CD14-positive monocyte (primary cell): ENCODE data around the gene FOXO1. TPM values are rescaled to one million over a fixed set of nuclear protein-coding genes. Genes with fewer than 3 reads are reported as not detected.

Experiments used
- DNase-seq, 3 donors: peaks; one replicate each; pipeline ENCODE4 v3.0.0-alpha.2; 2011 to 2022
- H2AFZ ChIP-seq: 2 replicates; pipeline ENCODE4 v1.6.0; 2012; ENCODE audit warnings: mild to moderate bottlenecking, low read depth, low read length, inconsistent platforms; ENCODE audit not compliant: insufficient read depth, poor library complexity, severe bottlenecking
- H3K27ac ChIP-seq, 2 donors: 1 replicate in 1 of 2; 2 replicates in 1 of 2; pipeline ENCODE4 v1.5.1; 2012 to 2013; ENCODE audit warnings: low read length in 2 of 2, control low read depth in 1 of 2, inconsistent platforms in 1 of 2, low read depth in 1 of 2, mild to moderate bottlenecking in 1 of 2
- H3K27me3 ChIP-seq, 2 donors: one replicate each; pipeline versions ENCODE4 v1.6.0 to v1.6.1; 2011 to 2013; ENCODE audit warnings: low read length in 2 of 2; ENCODE audit not compliant: control insufficient read depth in 2 of 2, insufficient read depth in 2 of 2
- H3K36me3 ChIP-seq, 2 donors: replicated peaks in 1 of 2; 1 replicate in 1 of 2; 2 replicates in 1 of 2; pipeline versions ENCODE4 v1.5.1 to v1.6.1; 2012 to 2013; ENCODE audit warnings: low read length in 2 of 2, control low read depth in 1 of 2, inconsistent platforms in 1 of 2, mild to moderate bottlenecking in 1 of 2; ENCODE audit not compliant: insufficient read depth in 2 of 2, control insufficient read depth in 1 of 2
- H3K4me1 ChIP-seq, 2 donors: 1 replicate in 1 of 2; 2 replicates in 1 of 2; pipeline versions ENCODE4 v1.5.1 to v1.6.1; 2012 to 2013; ENCODE audit warnings: low read length in 2 of 2, control low read depth in 1 of 2, inconsistent platforms in 1 of 2, mild to moderate bottlenecking in 1 of 2, moderate library complexity in 1 of 2; ENCODE audit not compliant: insufficient read depth in 2 of 2, control insufficient read depth in 1 of 2
- H3K4me2 ChIP-seq: replicated peaks from 2 replicates; pipeline ENCODE3; 2012; ENCODE audit warnings: low read length, moderate library complexity, mild to moderate bottlenecking; ENCODE audit not compliant: poor library complexity, severe bottlenecking; ENCODE audit errors: extremely low read depth
- H3K4me3 ChIP-seq, 3 experiments: fragments of 200-600 bp in 1 of 3; sonication (generic) in 1 of 3; replicated peaks in 1 of 3; 1 replicate in 2 of 3; 2 replicates in 1 of 3; pipeline ENCODE4 v1.5.1; 2011 to 2013; ENCODE audit warnings: low read length in 3 of 3, mild to moderate bottlenecking in 3 of 3, control low read depth in 2 of 3, low read depth in 2 of 3, inconsistent platforms in 1 of 3, moderate library complexity in 1 of 3
- H3K79me2 ChIP-seq: 2 replicates; pipeline ENCODE4 v1.6.0; 2012; ENCODE audit warnings: mild to moderate bottlenecking, control low read depth, inconsistent platforms, low read length, moderate library complexity; ENCODE audit not compliant: insufficient read depth
- H3K9ac ChIP-seq: 2 replicates; pipeline ENCODE4 v1.6.0; 2017; ENCODE audit warnings: low read length, mild to moderate bottlenecking; ENCODE audit not compliant: insufficient read depth, poor library complexity, severe bottlenecking
- H3K9me3 ChIP-seq, 2 donors: replicated peaks in 1 of 2; 1 replicate in 1 of 2; 2 replicates in 1 of 2; pipeline versions ENCODE4 v1.5.1 to v1.6.1; 2012 to 2013; ENCODE audit warnings: low read length in 2 of 2, control low read depth in 1 of 2; ENCODE audit not compliant: control insufficient read depth in 1 of 2, insufficient read depth in 1 of 2
- H4K20me1 ChIP-seq: 2 replicates; pipeline ENCODE4 v1.6.0; 2012; ENCODE audit warnings: mild to moderate bottlenecking, low read length, control low read depth, moderate library complexity; ENCODE audit not compliant: insufficient read depth
- H3K27ac Mint-ChIP-seq, 7 donors: one replicate each; pipeline ENCODE4 v1.8.0; 2020; ENCODE audit warnings: mild to moderate bottlenecking in 7 of 7, mixed read lengths in 7 of 7, moderate library complexity in 6 of 7, inconsistent platforms in 2 of 7
- H3K27me3 Mint-ChIP-seq, 3 donors: one replicate each; pipeline ENCODE4 v1.8.0; 2021 to 2022; ENCODE audit warnings: low read depth in 3 of 3, mild to moderate bottlenecking in 3 of 3, mixed read lengths in 3 of 3, moderate library complexity in 3 of 3, inconsistent platforms in 1 of 3
- H3K36me3 Mint-ChIP-seq, 2 donors: one replicate each; pipeline ENCODE4 v1.8.0; 2020; ENCODE audit warnings: mixed read lengths in 2 of 2, inconsistent platforms in 1 of 2, mild to moderate bottlenecking in 1 of 2
- H3K4me1 Mint-ChIP-seq: one replicate; pipeline ENCODE4 v1.8.0; 2020; ENCODE audit warnings: mild to moderate bottlenecking, mixed read lengths
- H3K4me3 Mint-ChIP-seq, 2 donors: one replicate each; pipeline ENCODE4 v1.8.0; 2020; ENCODE audit warnings: mild to moderate bottlenecking in 2 of 2, mixed read lengths in 2 of 2, moderate library complexity in 1 of 2
- H3K9me3 Mint-ChIP-seq, 7 donors: one replicate each; pipeline ENCODE4 v1.8.0; 2020 to 2022; ENCODE audit warnings: mixed read lengths in 7 of 7, mild to moderate bottlenecking in 6 of 7, moderate library complexity in 6 of 7, inconsistent platforms in 2 of 7
- WGBS: methylation state at CpG from one replicate; pipeline ENCODE4 v1.1.5; 2013; ENCODE audit warnings: missing lambda C conversion rate; ENCODE audit not compliant: insufficient coverage; 5-methylcytosine and 5-hydroxymethylcytosine counted together
- intact Hi-C, 2 donors: fragments of 100-400 bp; cut with micrococcal nuclease; formaldehyde crosslinking; loops; one replicate each; pipeline versions ENCODE4 v1.15.0 to v1.15.1; 2023
- polyA plus RNA-seq, 3 donors: library from polyadenylated mRNA; depleted of rRNA in 1 of 3; unstranded in 2 of 3; stranded (reverse) in 1 of 3; fragments of 300-500 nt in 2 of 3; fragments of >200 nt in 1 of 3; fragmentation: Illumina TruSeq in 2 of 3; gene quantifications; 1 replicate in 2 of 3; 2 replicates in 1 of 3; pipeline ENCODE4 v1.2.3, GENCODE V29; 2012 to 2021
- TF ChIP-seq, protein P1 (sequence below): fragments of 200-600 bp; IDR thresholded peaks from one replicate; pipeline ENCODE4 v1.8.0; 2022; ENCODE audit warnings: antibody characterized with exemption, mild to moderate bottlenecking

Gene FOXO1
- polyA plus RNA-seq, 3 donors: 3.1 to 11.3 (median 8.0) TPM

DNA sequence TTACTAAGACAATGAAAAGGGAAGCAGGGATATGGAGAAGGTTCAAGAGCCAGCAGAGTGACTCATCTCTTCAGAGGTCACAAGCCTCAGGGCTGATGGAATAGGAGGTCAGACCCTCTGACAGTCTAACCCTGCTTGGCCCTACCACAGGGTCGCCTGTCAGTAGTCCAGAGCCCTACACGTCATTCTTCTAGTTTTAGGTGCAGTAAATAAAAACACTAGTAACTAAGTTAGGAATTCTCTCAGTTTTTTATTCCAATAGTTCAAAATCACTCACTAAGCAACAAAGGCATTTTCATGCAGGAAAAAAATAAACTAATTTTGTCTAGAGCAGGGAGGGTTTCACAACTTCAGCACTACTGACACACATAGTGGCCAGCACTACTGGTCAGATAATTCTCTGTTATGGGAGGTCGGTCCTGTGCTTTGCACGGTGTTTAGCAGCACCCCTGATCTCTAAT lies 27.2 kb downstream of the FOXO1 start:
- Histone ChIP-seq H3K27me3 (no peaks in the 10 kb centered on the region), H2AFZ (no peak overlapping the region), H3K36me3 (no peaks in the 10 kb centered on the region), H3K4me2 (no peak overlapping the region), H3K4me3 (no peak overlapping the region), H3K79me2 (no peaks in the 10 kb centered on the region), H3K4me1 (peaks cover 12 to 13% of the 10 kb centered on the region in 2 donors), H3K27ac (peak overlapping the region in 1 of 2 donors; percentile 74), H3K9ac (no peak overlapping the region), H4K20me1 (peaks cover 88% of the 10 kb centered on the region), H3K9me3 (no peaks in the 10 kb centered on the region)
- Mint-ChIP-seq H3K4me1 (peaks cover 44% of the 10 kb centered on the region), H3K27me3 (peaks cover 0 to 4% (median 2%) of the 10 kb centered on the region in 3 donors), H3K27ac (peak overlapping the region; percentile 53 to 95 (median 83)), H3K9me3 (peaks cover 0 to 1% (median 0%) of the 10 kb centered on the region in 7 donors), H3K36me3 (peaks cover 10 to 15% of the 10 kb centered on the region in 2 donors), H3K4me3 (no peak overlapping the region)
- peak; percentile 78 to 86 (median 79) for DNase-seq
- TF ChIP-seq, protein P1, sequence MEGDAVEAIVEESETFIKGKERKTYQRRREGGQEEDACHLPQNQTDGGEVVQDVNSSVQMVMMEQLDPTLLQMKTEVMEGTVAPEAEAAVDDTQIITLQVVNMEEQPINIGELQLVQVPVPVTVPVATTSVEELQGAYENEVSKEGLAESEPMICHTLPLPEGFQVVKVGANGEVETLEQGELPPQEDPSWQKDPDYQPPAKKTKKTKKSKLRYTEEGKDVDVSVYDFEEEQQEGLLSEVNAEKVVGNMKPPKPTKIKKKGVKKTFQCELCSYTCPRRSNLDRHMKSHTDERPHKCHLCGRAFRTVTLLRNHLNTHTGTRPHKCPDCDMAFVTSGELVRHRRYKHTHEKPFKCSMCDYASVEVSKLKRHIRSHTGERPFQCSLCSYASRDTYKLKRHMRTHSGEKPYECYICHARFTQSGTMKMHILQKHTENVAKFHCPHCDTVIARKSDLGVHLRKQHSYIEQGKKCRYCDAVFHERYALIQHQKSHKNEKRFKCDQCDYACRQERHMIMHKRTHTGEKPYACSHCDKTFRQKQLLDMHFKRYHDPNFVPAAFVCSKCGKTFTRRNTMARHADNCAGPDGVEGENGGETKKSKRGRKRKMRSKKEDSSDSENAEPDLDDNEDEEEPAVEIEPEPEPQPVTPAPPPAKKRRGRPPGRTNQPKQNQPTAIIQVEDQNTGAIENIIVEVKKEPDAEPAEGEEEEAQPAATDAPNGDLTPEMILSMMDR: no peak
- intact Hi-C loops: no loop called here
- no CpG with 5 or more reads among the region's 4 CpGs for WGBS

DNA sequence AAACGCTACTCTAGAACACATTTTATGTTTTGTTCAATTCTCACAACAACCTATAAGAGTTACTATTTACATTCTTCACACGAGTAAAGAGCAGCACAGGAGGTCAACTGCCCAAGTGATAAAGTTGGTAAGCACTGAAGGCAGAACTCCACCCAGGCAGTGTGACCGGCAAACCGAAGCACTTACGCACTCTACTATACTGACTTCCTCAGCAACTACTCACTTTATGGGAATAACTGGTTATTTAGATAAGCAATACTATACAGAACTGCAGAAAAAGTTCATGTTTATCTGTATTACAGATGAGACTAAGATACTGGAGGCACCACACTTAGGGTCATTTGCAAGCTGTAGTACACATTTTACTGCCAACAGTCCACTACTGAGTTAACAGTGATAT lies 28.8 kb downstream of the FOXO1 start:
- no peak overlapping the region for H3K4me3 ChIP-seq
- no peaks in the 10 kb centered on the region for H3K9me3 ChIP-seq
- Mint-ChIP-seq H3K27me3 (peaks cover 0 to 2% (median 2%) of the 10 kb centered on the region in 3 donors), H3K4me1 (peaks cover 45% of the 10 kb centered on the region), H3K27ac (peak overlapping the region in 4 of 7 donors; percentile 46 to 53 (median 48)), H3K36me3 (peaks cover 9 to 13% of the 10 kb centered on the region in 2 donors), H3K9me3 (peaks cover 0 to 1% (median 0%) of the 10 kb centered on the region in 7 donors), H3K4me3 (no peak overlapping the region)
- no peak overlapping the region for H3K9ac ChIP-seq
- intact Hi-C loops: no loop called here
- DNase-seq: no peak
- no peak overlapping the region for H3K4me2 ChIP-seq
- H3K27ac ChIP-seq: no peak overlapping the region
- no peaks in the 10 kb centered on the region for H3K36me3 ChIP-seq
- H2AFZ ChIP-seq: no peak overlapping the region
- peaks cover 12 to 13% of the 10 kb centered on the region in 2 donors for H3K4me1 ChIP-seq
- TF ChIP-seq, protein P1: no peak
- 100% methylated on average over 1 of the region's 5 CpGs for WGBS
- no peaks in the 10 kb centered on the region for H3K79me2 ChIP-seq
- H4K20me1 ChIP-seq: peaks cover 91% of the 10 kb centered on the region
- H3K27me3 ChIP-seq: no peaks in the 10 kb centered on the region
